Measurements from ENCODE around the gene ASB18. TPM values are rescaled to one million over a fixed set of nuclear protein-coding genes. Genes with fewer than 3 reads are reported as not detected.

Gene ASB18
- total and polyA plus RNA-seq, 8 donors, result not detected

GRCh38 chr2:236265675-236266074 is 1.5 kb upstream of the ASB18 start:
- DNase-seq, result no peak
- no peaks in the 10 kb centered on the region for H3K4me1 ChIP-seq
- no peak overlapping the region for H3K4me3 ChIP-seq
- no peak for TF ChIP-seq POLR2AphosphoS5 (IDR thresholded peaks at IDR 0.05)
- TF ChIP-seq POLR2A (IDR thresholded peaks at IDR 0.05), result no peak
- TF ChIP-seq EP300 (IDR thresholded peaks at IDR 0.05), result no peak
- TF ChIP-seq CTCF (IDR thresholded peaks at IDR 0.05), result no peak
- no peaks in the 10 kb centered on the region for H3K36me3 ChIP-seq
- intact Hi-C loops (cut with DNase I; ENCODE audit: low total_unique reads), result no loop called here
- H3K27ac ChIP-seq, result no peak overlapping the region
- peaks cover 0 to 37% (median 9%) of the 10 kb centered on the region in 3 donors for H3K27me3 ChIP-seq
- peaks cover 0 to 29% (median 13%) of the 10 kb centered on the region in 4 donors for H3K9me3 ChIP-seq

GRCh38 chr2:236262238-236262637 is 2.0 kb downstream of the ASB18 start:
- no peak for TF ChIP-seq POLR2AphosphoS5 (IDR thresholded peaks at IDR 0.05)
- TF ChIP-seq EP300 (IDR thresholded peaks at IDR 0.05), result no peak
- TF ChIP-seq CTCF (IDR thresholded peaks at IDR 0.05), result no peak
- TF ChIP-seq POLR2A (IDR thresholded peaks at IDR 0.05), result no peak
- no peak overlapping the region for H3K27ac ChIP-seq
- H3K27me3 ChIP-seq, result peaks cover 0 to 68% (median 9%) of the 10 kb centered on the region in 3 donors
- intact Hi-C loops (cut with DNase I; ENCODE audit: low total_unique reads), result no loop called here
- DNase-seq, result no peak
- peaks cover 0 to 14% (median 0%) of the 10 kb centered on the region in 4 donors for H3K9me3 ChIP-seq
- no peaks in the 10 kb centered on the region for H3K4me1 ChIP-seq
- H3K36me3 ChIP-seq, result no peaks in the 10 kb centered on the region
- 83 to 94% (median 87%) methylated on average over 7 of the region's 7 CpGs for WGBS, 5 donors
- H3K4me3 ChIP-seq, result no peak overlapping the region

GRCh38 chr2:236261452-236261851 is 2.8 kb downstream of the ASB18 start:
- Histone ChIP-seq H3K27me3 (peaks cover 0 to 76% (median 14%) of the 10 kb centered on the region in 3 donors), H3K4me1 (no peaks in the 10 kb centered on the region), H3K27ac (no peak overlapping the region), H3K36me3 (no peaks in the 10 kb centered on the region), H3K9me3 (peaks cover 0 to 14% (median 0%) of the 10 kb centered on the region in 4 donors), H3K4me3 (no peak overlapping the region)
- WGBS, 5 donors, result 51 to 56% (median 53%) methylated on average over 7 of the region's 7 CpGs
- intact Hi-C loops (cut with DNase I; ENCODE audit: low total_unique reads), result no loop called here
- TF ChIP-seq EP300 (IDR thresholded peaks at IDR 0.05) (no peak), POLR2A (IDR thresholded peaks at IDR 0.05) (no peak), POLR2AphosphoS5 (IDR thresholded peaks at IDR 0.05) (no peak), CTCF (IDR thresholded peaks at IDR 0.05) (no peak)
- DNase-seq, result no peak

- intact Hi-C loops (cut with DNase I; ENCODE audit: low total_unique reads), result no loop called here
- no peak overlapping the region for H3K4me3 ChIP-seq
- H3K36me3 ChIP-seq, result no peaks in the 10 kb centered on the region
- whole genome bisulfite sequencing, 5 donors, result 72 to 86% (median 82%) methylated on average over 6 of the region's 6 CpGs
- peaks cover 0 to 14% (median 0%) of the 10 kb centered on the region in 4 donors for H3K9me3 ChIP-seq
- no peak for DNase-seq
- H3K27ac ChIP-seq, result no peak overlapping the region
- no peaks in the 10 kb centered on the region for H3K4me1 ChIP-seq
- H3K27me3 ChIP-seq, result peaks cover 0 to 74% (median 14%) of the 10 kb centered on the region in 3 donors
- TF ChIP-seq POLR2AphosphoS5 (IDR thresholded peaks at IDR 0.05), result no peak
- no peak for TF ChIP-seq POLR2A (IDR thresholded peaks at IDR 0.05)
- no peak for TF ChIP-seq CTCF (IDR thresholded peaks at IDR 0.05)
- no peak for TF ChIP-seq EP300 (IDR thresholded peaks at IDR 0.05)
These were observed 4.8 kb downstream of the ASB18 start for GRCh38 chr2:236259371-236259770.

Measured in stomach (tissue), 9 donors.